Lower lobe of right lung (tissue), 2 donors: Measurements from ENCODE around the gene WNK4. TPM values are rescaled to one million over a fixed set of nuclear protein-coding genes. Genes with fewer than 3 reads are reported as not detected.
A peak's percentile ranks its signal among the peaks of the same experiment; 100 is the strongest.
"Not testable (repeated sequence)": the region's sequence is repeated elsewhere in the genome, so short reads cannot be mapped to it uniquely, and the experiment has no call there.

Experiments
- ATAC-seq, 2 donors: fragments of 200-7000 bp; cut with Tn5 transposase; one replicate each; pipeline ENCODE4 v1.9.1; 2020 to 2022; ENCODE audit warnings: mild to moderate bottlenecking in 2 of 2, moderate library complexity in 2 of 2
- DNase-seq: peaks from one replicate; pipeline ENCODE4 v3.0.0-alpha.2; 2020
- H3K27ac ChIP-seq: fragments of 200-600 bp; one replicate; pipeline ENCODE4 v1.8.0; 2022
- H3K27me3 ChIP-seq: fragments of 200-600 bp; one replicate; pipeline ENCODE4 v1.8.0; 2022; ENCODE audit warnings: low read depth
- H3K36me3 ChIP-seq: fragments of 200-600 bp; one replicate; pipeline ENCODE4 v1.8.0; 2022; ENCODE audit warnings: mild to moderate bottlenecking
- H3K4me1 ChIP-seq: fragments of 200-600 bp; one replicate; pipeline ENCODE4 v1.8.0; 2022
- H3K4me3 ChIP-seq: fragments of 200-600 bp; one replicate; pipeline ENCODE4 v1.8.0; 2022; ENCODE audit warnings: mild to moderate bottlenecking
- H3K9me3 ChIP-seq: fragments of 200-600 bp; one replicate; pipeline ENCODE4 v1.8.0; 2022
- intact Hi-C: fragments of 100-400 bp; cut with DNase I; formaldehyde crosslinking; loops from one replicate; pipeline ENCODE4 v1.11.0; 2022
- long read RNA-seq: library from polyadenylated mRNA; unstranded; transcript quantifications from one replicate; pipeline ENCODE4 v2.0.0, GENCODE V29; 2021
- total RNA-seq: library from RNA; stranded (reverse); fragmentation: NEBNext Ultra II Directional; extraction: Animal tissue kit (Norgen Biotek cat#: 25700); gene quantifications from one replicate; pipeline ENCODE4 v1.2.1, GENCODE V29; 2021
- TF ChIP-seq, protein P1 (sequence below): fragments of 200-600 bp; IDR thresholded peaks from one replicate; pipeline ENCODE4 v1.8.0; 2022; ENCODE audit warnings: antibody characterized with exemption, mild to moderate bottlenecking
- donor health status: DM: no; HTN: yes; CAD: no; lungs with severe emphysema.

WNK4 gene
- 0.47 TPM for total RNA-seq
- long read RNA-seq, result 0 reads

DNA sequence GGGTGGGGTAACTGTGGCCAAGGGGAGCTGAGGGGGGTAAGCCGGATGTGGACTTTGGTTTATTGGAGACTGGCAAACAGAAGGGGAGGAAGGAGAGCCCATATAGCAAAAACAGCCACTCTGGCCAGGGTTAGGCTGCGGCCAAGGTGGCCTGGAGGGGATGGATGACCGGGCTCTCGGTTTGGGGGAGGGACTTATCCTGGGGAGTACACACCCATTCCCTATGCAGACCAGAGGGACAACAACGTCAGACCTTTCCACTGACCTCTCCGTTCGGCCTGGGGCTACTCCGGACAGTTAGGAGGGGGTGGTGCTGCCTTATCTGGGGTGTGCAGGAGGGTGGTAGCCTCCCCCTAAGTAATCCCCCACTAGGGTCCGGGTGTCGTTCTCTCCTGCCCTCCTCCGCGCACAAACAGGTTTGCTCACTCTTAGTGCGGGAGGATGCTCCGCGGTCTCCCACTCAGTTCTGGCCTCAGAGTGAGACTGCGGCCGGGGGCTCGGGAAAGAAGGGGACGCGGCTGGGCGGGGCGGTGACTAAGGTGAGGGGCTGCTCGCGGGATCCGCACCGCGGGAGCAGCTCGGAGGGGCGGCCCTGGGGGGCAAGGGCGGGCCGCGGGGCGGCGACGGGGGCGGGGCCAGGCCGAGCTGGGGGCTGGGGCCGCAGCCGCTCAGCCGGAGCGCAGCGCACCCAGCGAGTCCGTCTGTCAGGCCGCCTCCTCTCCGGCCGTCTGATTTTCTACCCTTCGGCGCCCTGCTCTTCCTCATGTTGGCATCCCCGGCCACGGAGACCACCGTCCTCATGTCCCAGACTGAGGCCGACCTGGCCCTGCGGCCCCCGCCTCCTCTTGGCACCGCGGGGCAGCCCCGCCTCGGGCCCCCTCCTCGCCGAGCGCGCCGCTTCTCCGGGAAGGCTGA is at the start of gene WNK4:
TSS of gene WNK4 (plus strand) at position 675 of the 915 bp plus-strand sequence. CDS start at position 764, 89 bp downstream.
- Histone ChIP-seq H3K27me3 (peaks cover 52% of the 10 kb centered on the region), H3K9me3 (no peaks in the 10 kb centered on the region), H3K4me1 (peaks cover 18% of the 10 kb centered on the region), H3K36me3 (peaks cover 45% of the 10 kb centered on the region), H3K27ac (no peak within 1 kb of the TSS), H3K4me3 (peak within 1 kb of the TSS; percentile 31)
- ATAC-seq, result peak; percentile 18 to 20
- intact Hi-C loops, result no loop called here
- DNase-seq, result no peak
- TF ChIP-seq, protein P1, sequence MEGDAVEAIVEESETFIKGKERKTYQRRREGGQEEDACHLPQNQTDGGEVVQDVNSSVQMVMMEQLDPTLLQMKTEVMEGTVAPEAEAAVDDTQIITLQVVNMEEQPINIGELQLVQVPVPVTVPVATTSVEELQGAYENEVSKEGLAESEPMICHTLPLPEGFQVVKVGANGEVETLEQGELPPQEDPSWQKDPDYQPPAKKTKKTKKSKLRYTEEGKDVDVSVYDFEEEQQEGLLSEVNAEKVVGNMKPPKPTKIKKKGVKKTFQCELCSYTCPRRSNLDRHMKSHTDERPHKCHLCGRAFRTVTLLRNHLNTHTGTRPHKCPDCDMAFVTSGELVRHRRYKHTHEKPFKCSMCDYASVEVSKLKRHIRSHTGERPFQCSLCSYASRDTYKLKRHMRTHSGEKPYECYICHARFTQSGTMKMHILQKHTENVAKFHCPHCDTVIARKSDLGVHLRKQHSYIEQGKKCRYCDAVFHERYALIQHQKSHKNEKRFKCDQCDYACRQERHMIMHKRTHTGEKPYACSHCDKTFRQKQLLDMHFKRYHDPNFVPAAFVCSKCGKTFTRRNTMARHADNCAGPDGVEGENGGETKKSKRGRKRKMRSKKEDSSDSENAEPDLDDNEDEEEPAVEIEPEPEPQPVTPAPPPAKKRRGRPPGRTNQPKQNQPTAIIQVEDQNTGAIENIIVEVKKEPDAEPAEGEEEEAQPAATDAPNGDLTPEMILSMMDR, result no peak

DNA sequence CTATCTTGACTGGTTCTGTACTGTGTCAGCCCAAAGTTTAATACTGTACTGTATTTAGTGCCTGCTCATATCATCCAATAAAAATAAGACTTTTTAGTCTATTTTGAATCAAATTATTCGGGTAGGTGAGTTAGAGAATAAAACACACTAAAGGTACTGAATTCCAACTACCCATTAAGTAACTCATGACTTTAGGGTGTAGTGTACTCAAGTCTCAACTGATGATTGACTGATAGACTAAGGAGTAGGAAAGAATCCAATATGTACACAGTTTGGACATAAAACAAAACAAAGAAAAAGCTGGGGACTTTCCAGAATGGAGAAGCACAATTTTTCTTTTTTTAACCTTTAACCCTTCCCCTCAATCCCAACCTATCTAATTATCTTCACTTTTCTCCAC is 39.7 kb upstream of the WNK4 start:
- TF ChIP-seq, protein P1, result no peak
- Histone ChIP-seq H3K36me3 (no peaks in the 10 kb centered on the region), H3K27me3 (no peaks in the 10 kb centered on the region), H3K4me3 (no peak overlapping the region), H3K27ac (no peak overlapping the region), H3K9me3 (no peaks in the 10 kb centered on the region), H3K4me1 (peaks cover 46% of the 10 kb centered on the region)
- DNase-seq (no peak), ATAC-seq (no peak)
- intact Hi-C loops, result no loop called here

DNA sequence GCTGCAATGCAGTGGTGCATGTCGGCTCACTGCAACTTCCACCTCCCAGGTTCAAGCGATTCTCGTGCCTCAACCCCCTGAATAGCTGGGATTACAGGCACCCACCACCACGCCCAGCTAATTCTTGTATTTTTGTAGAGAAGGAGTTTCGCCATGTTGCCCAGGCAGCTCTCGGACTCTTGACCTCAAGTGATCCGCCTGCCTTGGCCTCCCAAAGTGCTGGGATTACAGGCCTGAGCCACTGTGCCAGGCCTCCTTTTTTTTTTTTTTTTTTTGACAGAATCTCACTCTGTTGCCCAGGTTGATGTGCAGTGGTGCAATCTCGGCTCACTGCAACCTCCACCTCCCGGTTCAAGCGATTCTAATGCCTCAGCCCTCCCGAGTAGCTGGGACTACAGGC is 37.5 kb upstream of the WNK4 start:
- H3K4me3 ChIP-seq, intact Hi-C loops, H3K27me3 ChIP-seq, ATAC-seq, H3K9me3 ChIP-seq, H3K36me3 ChIP-seq: not testable (repeated sequence)
- H3K4me1 ChIP-seq, result peaks cover 36% of the 10 kb centered on the region
- peak; percentile 55 for DNase-seq
- peak overlapping the region; percentile 85 for H3K27ac ChIP-seq

DNA sequence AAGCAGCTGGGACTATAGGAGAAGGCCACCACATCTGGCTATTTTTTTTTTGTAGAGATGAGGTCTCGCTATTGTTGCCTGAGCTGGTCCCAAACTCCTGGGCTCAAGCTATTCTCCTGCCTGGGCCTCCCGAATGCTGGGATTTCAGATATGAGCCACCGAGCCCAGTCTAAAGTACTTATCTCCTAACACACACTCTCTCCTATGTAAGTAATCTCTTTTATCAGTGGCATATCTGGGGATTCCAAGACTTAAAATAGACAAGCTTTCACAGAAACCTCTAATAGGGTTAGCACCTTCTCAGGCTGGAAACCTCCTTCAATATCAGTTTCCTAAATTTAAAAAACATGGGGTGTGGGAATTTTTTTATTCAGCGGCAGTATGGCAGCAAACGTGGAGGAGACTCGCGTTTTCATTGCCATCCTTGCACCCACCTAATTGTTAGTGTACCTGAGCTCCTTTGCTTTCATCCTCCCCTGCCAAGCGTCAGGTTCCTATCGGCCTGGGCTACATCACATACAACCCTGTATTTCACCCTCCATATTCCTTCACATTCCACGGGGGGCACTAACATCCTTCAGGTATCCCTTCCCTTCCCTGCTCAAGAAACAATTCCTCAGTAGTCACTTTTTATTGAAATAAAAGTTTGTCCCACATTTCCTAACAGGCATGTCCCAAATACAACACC is 36.7 kb upstream of the WNK4 start:
- peak overlapping the region; percentile 85 for H3K27ac ChIP-seq
- H3K4me3 ChIP-seq, result peak overlapping the region; percentile 84
- DNase-seq (no peak), ATAC-seq (no peak)
- H3K36me3 ChIP-seq, result no peaks in the 10 kb centered on the region
- H3K9me3 ChIP-seq, result no peaks in the 10 kb centered on the region
- intact Hi-C loops, result no loop called here
- no peaks in the 10 kb centered on the region for H3K27me3 ChIP-seq
- TF ChIP-seq, protein P1, result no peak
- H3K4me1 ChIP-seq, result peaks cover 36% of the 10 kb centered on the region

GRCh38 chr17:42744283-42744805 is 36.1 kb upstream of the WNK4 start:
- peak overlapping the region; percentile 85 for H3K27ac ChIP-seq
- H3K36me3 ChIP-seq, result no peaks in the 10 kb centered on the region
- H3K9me3 ChIP-seq, result no peaks in the 10 kb centered on the region
- H3K4me3 ChIP-seq, result peak overlapping the region; percentile 84
- TF ChIP-seq, protein P1, result no peak
- H3K4me1 ChIP-seq, result peaks cover 40% of the 10 kb centered on the region
- peak; percentile 91 to 94 for ATAC-seq
- intact Hi-C loops, result no loop called here
- peak; percentile 86 for DNase-seq
- H3K27me3 ChIP-seq, result no peaks in the 10 kb centered on the region
